Measurements from ENCODE around the gene FBXW9.
"Not testable (repeated sequence)": the region's sequence is repeated elsewhere in the genome, so short reads cannot be mapped to it uniquely, and the experiment has no call there.

The FBXW9 gene

DNA sequence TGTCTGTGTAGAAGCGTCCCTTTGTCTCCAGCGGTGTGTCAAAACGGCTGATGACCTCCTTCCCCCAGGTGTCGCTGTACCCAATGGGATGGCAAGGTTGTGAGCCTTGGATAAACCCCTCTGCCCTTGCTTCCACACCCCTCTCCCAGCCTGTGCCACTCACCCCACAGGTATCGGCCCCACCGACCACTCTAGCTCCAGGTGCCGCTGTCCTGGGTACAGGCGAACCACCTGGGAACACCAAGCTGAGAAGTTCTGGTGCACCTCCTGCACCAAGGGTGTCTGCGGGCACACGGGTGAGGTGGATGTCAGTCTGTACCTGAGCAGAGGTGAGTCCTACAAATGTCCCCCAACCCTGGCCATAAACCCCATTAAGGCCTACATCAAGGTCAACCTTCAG, 46.5 kb downstream of the FBXW9 start:
- no peak for DNase-seq

GRCh38 chr19:12648088-12648487, 48.3 kb downstream of the FBXW9 start:
- DNase-seq = no peak

GRCh38 chr19:12647490-12648071, 48.9 kb downstream of the FBXW9 start:
- no peak for DNase-seq

DNA sequence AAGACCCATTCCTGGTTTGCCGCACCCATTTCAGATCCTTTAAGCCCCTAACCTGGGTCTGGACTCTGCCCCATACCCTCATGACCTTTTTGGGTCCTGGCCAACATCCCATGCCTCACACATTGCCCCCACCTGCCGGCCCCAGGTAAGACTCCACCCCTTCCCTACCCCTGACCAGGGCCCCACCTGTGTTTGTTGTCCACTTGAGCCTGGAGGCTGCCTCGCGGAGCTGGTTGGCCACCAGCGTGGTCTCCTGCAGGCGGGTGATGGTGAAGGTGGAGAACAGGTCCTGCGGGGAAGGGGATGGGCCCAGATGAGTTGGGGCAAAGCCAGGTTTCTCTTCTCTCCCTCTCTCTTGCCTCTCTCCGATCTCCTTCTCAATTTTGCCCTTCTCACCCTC, 49.4 kb downstream of the FBXW9 start:
- DNase-seq = no peak

- DNase-seq = no peak
Observed at GRCh38 chr19:12646551-12646950, 49.9 kb downstream of the FBXW9 start.

DNA sequence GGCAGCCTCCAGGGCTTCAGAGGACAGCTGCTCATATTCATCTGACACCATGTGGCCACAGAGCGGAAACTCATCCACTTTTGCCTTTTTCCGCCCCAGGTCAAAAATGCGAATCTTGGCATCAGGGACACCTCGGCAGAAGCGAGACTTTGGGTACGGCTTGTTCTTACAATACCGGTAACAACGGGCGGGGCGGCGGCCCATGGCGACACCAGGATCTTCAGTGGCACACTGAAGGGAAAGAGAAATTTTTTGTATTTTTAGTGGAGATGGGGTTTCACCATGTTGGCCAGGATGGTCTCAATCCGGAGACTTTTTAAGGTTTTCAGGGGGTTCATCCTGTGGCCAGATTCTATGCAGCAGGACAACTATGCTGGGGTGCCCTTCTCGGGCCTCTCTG, 52.7 kb downstream of the FBXW9 start:
- not testable (repeated sequence) for DNase-seq

GRCh38 chr19:12642506-12642905, 53.9 kb downstream of the FBXW9 start:
- DNase-seq = no peak

GRCh38 chr19:12641456-12641855, 55.0 kb downstream of the FBXW9 start:
- DNase-seq = no peak

- peak; percentile 59 for DNase-seq
Observed at GRCh38 chr19:12639901-12640613, 56.4 kb downstream of the FBXW9 start.
